ENCODE data around the gene MXRA7. TPM values are rescaled to one million over a fixed set of nuclear protein-coding genes. Genes with fewer than 3 reads are reported as not detected.

The MXRA7 gene
- total RNA-seq, 1 donor from 2014 or later = 236 TPM

DNA sequence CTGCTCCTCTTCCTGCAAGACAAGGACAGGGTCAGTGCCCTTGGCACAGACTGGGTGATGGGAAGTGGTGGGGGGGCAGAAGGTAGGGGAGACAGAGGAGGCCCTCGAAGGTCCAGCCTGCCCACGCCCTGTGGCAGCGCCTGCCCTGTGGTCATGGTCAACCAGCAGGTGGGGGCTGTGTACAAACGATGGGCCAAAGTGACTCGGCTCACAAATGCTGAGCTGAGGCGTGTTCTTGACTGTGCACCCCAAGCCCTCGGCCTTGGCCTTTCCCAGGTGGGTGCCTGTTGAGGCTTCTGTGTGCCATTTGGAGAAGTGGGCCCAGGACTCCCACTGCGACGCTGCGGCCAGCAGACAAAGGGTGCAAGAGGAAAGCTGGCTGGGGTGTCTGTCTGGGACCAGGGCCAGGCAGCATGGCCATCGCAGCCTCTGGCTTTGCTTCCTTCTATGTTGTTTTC lies 22.6 kb downstream of the MXRA7 start:
- no peak overlapping the region for H3K27ac Mint-ChIP-seq (ENCODE audit: unreplicated experiment)
- H3K4me3 Mint-ChIP-seq (ENCODE audit: unreplicated experiment) = no peak overlapping the region
- TF ChIP-seq, protein P1, sequence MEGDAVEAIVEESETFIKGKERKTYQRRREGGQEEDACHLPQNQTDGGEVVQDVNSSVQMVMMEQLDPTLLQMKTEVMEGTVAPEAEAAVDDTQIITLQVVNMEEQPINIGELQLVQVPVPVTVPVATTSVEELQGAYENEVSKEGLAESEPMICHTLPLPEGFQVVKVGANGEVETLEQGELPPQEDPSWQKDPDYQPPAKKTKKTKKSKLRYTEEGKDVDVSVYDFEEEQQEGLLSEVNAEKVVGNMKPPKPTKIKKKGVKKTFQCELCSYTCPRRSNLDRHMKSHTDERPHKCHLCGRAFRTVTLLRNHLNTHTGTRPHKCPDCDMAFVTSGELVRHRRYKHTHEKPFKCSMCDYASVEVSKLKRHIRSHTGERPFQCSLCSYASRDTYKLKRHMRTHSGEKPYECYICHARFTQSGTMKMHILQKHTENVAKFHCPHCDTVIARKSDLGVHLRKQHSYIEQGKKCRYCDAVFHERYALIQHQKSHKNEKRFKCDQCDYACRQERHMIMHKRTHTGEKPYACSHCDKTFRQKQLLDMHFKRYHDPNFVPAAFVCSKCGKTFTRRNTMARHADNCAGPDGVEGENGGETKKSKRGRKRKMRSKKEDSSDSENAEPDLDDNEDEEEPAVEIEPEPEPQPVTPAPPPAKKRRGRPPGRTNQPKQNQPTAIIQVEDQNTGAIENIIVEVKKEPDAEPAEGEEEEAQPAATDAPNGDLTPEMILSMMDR (IDR thresholded peaks at IDR 0.05; ENCODE audit: partially characterized antibody, unreplicated experiment) = no peak
- H3K9me3 Mint-ChIP-seq (ENCODE audit: unreplicated experiment) = peaks cover 5% of the 10 kb centered on the region
- peaks cover 4% of the 10 kb centered on the region for H3K27me3 Mint-ChIP-seq (ENCODE audit: unreplicated experiment)
- no peak for DNase-seq
- peaks cover 34% of the 10 kb centered on the region for H3K4me1 Mint-ChIP-seq (ENCODE audit: low read depth, unreplicated experiment)
- H3K36me3 Mint-ChIP-seq (ENCODE audit: unreplicated experiment) = no peaks in the 10 kb centered on the region

- Mint-ChIP-seq H3K27me3 (ENCODE audit: unreplicated experiment) (peaks cover 4% of the 10 kb centered on the region), H3K9me3 (ENCODE audit: unreplicated experiment) (peaks cover 9% of the 10 kb centered on the region), H3K4me1 (ENCODE audit: low read depth, unreplicated experiment) (peaks cover 40% of the 10 kb centered on the region), H3K36me3 (ENCODE audit: unreplicated experiment) (no peaks in the 10 kb centered on the region), H3K4me3 (ENCODE audit: unreplicated experiment) (peak overlapping the region; percentile 73), H3K27ac (ENCODE audit: unreplicated experiment) (peak overlapping the region; percentile 81)
- TF ChIP-seq, protein P1 (IDR thresholded peaks at IDR 0.05; ENCODE audit: partially characterized antibody, unreplicated experiment) = no peak
- no peak for DNase-seq
Measured at GRCh38 chr17:76687298-76688164, 23.2 kb downstream of the MXRA7 start.

DNA sequence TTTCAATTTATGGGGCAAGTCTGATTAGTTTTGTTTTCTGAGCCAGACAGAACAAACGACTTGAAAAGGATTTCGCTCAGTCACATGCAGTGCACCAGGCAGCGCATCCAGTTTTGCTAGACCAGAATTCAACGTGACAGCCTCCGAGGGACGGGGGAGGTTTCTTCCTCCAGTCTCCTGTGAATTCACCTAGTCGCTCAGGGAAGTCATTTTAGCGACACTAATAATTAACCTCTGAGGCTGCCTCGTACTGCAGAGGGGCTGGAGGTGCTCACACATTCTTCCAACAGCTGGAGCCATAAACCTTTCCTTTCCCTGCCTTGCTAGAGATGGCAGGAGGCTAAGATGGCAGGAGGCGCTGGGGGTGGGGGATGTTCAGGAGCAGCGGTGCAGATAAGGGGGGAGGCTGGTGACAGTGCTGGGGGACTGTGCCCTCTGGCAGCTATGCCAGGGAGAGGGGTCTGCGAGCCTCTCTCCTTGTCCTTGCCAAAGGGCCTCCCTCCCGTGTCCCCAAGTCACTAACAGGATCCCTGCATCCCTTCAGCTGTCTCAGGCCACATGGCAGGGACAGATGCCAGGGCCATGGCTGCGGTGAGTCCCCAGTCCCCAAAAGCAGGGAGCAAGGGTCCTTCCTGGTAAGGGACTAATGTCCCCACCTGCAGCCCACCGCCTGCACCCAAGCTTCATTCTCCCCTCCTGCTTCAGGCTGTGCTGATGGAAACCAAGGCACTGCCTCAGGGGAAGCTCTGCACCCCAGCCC lies 24.0 kb downstream of the MXRA7 start:
- Mint-ChIP-seq H3K36me3 (ENCODE audit: unreplicated experiment) (no peaks in the 10 kb centered on the region), H3K27ac (ENCODE audit: unreplicated experiment) (peak overlapping the region; percentile 62), H3K4me3 (ENCODE audit: unreplicated experiment) (peak overlapping the region; percentile 73), H3K4me1 (ENCODE audit: low read depth, unreplicated experiment) (peaks cover 47% of the 10 kb centered on the region), H3K27me3 (ENCODE audit: unreplicated experiment) (peaks cover 8% of the 10 kb centered on the region), H3K9me3 (ENCODE audit: unreplicated experiment) (peaks cover 11% of the 10 kb centered on the region)
- no peak for DNase-seq
- TF ChIP-seq, protein P1 (IDR thresholded peaks at IDR 0.05; ENCODE audit: partially characterized antibody, unreplicated experiment) = no peak

- TF ChIP-seq, protein P1 (IDR thresholded peaks at IDR 0.05; ENCODE audit: partially characterized antibody, unreplicated experiment) = no peak
- DNase-seq = no peak
- Mint-ChIP-seq H3K36me3 (ENCODE audit: unreplicated experiment) (no peaks in the 10 kb centered on the region), H3K4me3 (ENCODE audit: unreplicated experiment) (no peak overlapping the region), H3K4me1 (ENCODE audit: low read depth, unreplicated experiment) (peaks cover 48% of the 10 kb centered on the region), H3K9me3 (ENCODE audit: unreplicated experiment) (peaks cover 11% of the 10 kb centered on the region), H3K27ac (ENCODE audit: unreplicated experiment) (no peak overlapping the region), H3K27me3 (ENCODE audit: unreplicated experiment) (peaks cover 11% of the 10 kb centered on the region)
Measured at GRCh38 chr17:76685846-76686245, 24.9 kb downstream of the MXRA7 start.

All from glutamatergic neuron (in vitro differentiated cells).